Endothelial cell (in vitro differentiated cells): Measurements from ENCODE around the gene DLGAP1. TPM values are rescaled to one million over a fixed set of nuclear protein-coding genes. Genes with fewer than 3 reads are reported as not detected.
"Not testable (repeated sequence)": the region's sequence is repeated elsewhere in the genome, so short reads cannot be mapped to it uniquely, and the experiment has no call there.

Source experiments
- DNase-seq: peaks from one replicate; pipeline ENCODE4 v3.0.0; 2021; ENCODE audit warnings: low spot score
- H3K27ac Mint-ChIP-seq: one replicate; pipeline ENCODE4 v1.8.0; 2021; ENCODE audit warnings: mixed read lengths, inconsistent platforms; ENCODE audit not compliant: unreplicated experiment
- H3K27me3 Mint-ChIP-seq: one replicate; pipeline ENCODE4 v1.8.0; 2021; ENCODE audit warnings: mild to moderate bottlenecking, moderate library complexity, mixed read lengths, inconsistent platforms; ENCODE audit not compliant: unreplicated experiment
- H3K36me3 Mint-ChIP-seq: one replicate; pipeline ENCODE4 v1.8.0; 2021; ENCODE audit warnings: mild to moderate bottlenecking, low read depth, mixed read lengths, inconsistent platforms; ENCODE audit not compliant: unreplicated experiment
- H3K4me1 Mint-ChIP-seq: one replicate; pipeline ENCODE4 v1.8.0; 2021; ENCODE audit warnings: mild to moderate bottlenecking, mixed read lengths, inconsistent platforms; ENCODE audit not compliant: unreplicated experiment
- H3K4me3 Mint-ChIP-seq: one replicate; pipeline ENCODE4 v1.8.0; 2021; ENCODE audit warnings: mild to moderate bottlenecking, mixed read lengths, inconsistent platforms; ENCODE audit not compliant: unreplicated experiment
- H3K9me3 Mint-ChIP-seq: one replicate; pipeline ENCODE4 v1.8.0; 2021; ENCODE audit warnings: mixed read lengths, inconsistent platforms; ENCODE audit not compliant: unreplicated experiment
- CTCF ChIP-seq: fragments of 200-600 bp; sonication (generic); IDR thresholded peaks from one replicate; pipeline ENCODE4 v1.5.0; 2021; ENCODE audit warnings: antibody characterized with exemption; ENCODE audit not compliant: unreplicated experiment
- total RNA-seq: library from RNA; stranded (reverse); fragmentation: NEBNext Ultra II Directional; extraction: Animal tissue kit (Norgen Biotek cat#: 25700); gene quantifications from one replicate; pipeline ENCODE4 v1.2.1, GENCODE V29; 2021; ENCODE audit not compliant: unreplicated experiment

The DLGAP1 gene
- total RNA-seq, 1 donor from 2014 or later = 1.8 TPM

- Mint-ChIP-seq H3K27me3 (no peaks in the 10 kb centered on the region), H3K4me1 (peaks cover 3% of the 10 kb centered on the region), H3K4me3 (no peak overlapping the region), H3K27ac (no peak overlapping the region), H3K36me3 (no peaks in the 10 kb centered on the region), H3K9me3 (no peaks in the 10 kb centered on the region)
- TF ChIP-seq CTCF = no peak
- no peak for DNase-seq
These were observed 750.4 kb downstream of the DLGAP1 start for GRCh38 chr18:3704556-3705344.

GRCh38 chr18:3703732-3704176 lies 751.4 kb downstream of the DLGAP1 start:
- Mint-ChIP-seq H3K36me3 (no peaks in the 10 kb centered on the region), H3K9me3 (no peaks in the 10 kb centered on the region), H3K27me3 (no peaks in the 10 kb centered on the region), H3K27ac (no peak overlapping the region), H3K4me3 (no peak overlapping the region), H3K4me1 (peaks cover 3% of the 10 kb centered on the region)
- peak; percentile 62 for DNase-seq
- peak; percentile 39 for TF ChIP-seq CTCF

GRCh38 chr18:3699707-3700567 lies 755.2 kb downstream of the DLGAP1 start:
- H3K4me3 Mint-ChIP-seq, H3K27ac Mint-ChIP-seq, H3K9me3 Mint-ChIP-seq, H3K36me3 Mint-ChIP-seq, DNase-seq, H3K27me3 Mint-ChIP-seq, H3K4me1 Mint-ChIP-seq: not testable (repeated sequence)

GRCh38 chr18:3694030-3694778 lies 760.9 kb downstream of the DLGAP1 start:
- not testable (repeated sequence) for H3K27ac Mint-ChIP-seq, H3K4me3 Mint-ChIP-seq, H3K27me3 Mint-ChIP-seq, H3K36me3 Mint-ChIP-seq, H3K4me1 Mint-ChIP-seq, H3K9me3 Mint-ChIP-seq, DNase-seq

GRCh38 chr18:3693410-3693809 lies 761.7 kb downstream of the DLGAP1 start:
- Mint-ChIP-seq H3K4me3 (no peak overlapping the region), H3K27ac (no peak overlapping the region), H3K9me3 (no peaks in the 10 kb centered on the region), H3K4me1 (no peaks in the 10 kb centered on the region), H3K36me3 (no peaks in the 10 kb centered on the region), H3K27me3 (peaks cover 4% of the 10 kb centered on the region)
- no peak for TF ChIP-seq CTCF
- no peak for DNase-seq
